Liver (tissue), 9 donors: ENCODE data around the gene OR2T29. TPM values are rescaled to one million over a fixed set of nuclear protein-coding genes. Genes with fewer than 3 reads are reported as not detected.

Source experiments
- DNase-seq: peaks from one replicate; pipeline ENCODE4 v3.0.0-alpha.2; 2017; ENCODE audit warnings: low spot score
- H3K27ac ChIP-seq, 2 donors: one replicate each; pipeline ENCODE4 v1.7.0; 2013; ENCODE audit warnings: inconsistent platforms in 2 of 2, low read length in 2 of 2, control low read depth in 1 of 2, low read depth in 1 of 2, mild to moderate bottlenecking in 1 of 2
- H3K27me3 ChIP-seq, 4 donors: one replicate each; pipeline versions ENCODE4 v1.6.1 to v1.7.0; 2013; ENCODE audit warnings: low read length in 3 of 4, inconsistent platforms in 1 of 4, mild to moderate bottlenecking in 1 of 4, moderate library complexity in 1 of 4; ENCODE audit not compliant: control insufficient read depth in 4 of 4, insufficient read depth in 4 of 4
- H3K36me3 ChIP-seq, 4 donors: one replicate each; pipeline versions ENCODE4 v1.6.1 to v1.7.0; 2013; ENCODE audit warnings: low read length in 3 of 4, mild to moderate bottlenecking in 3 of 4, low read depth in 1 of 4, moderate library complexity in 1 of 4; ENCODE audit not compliant: control insufficient read depth in 4 of 4, insufficient read depth in 3 of 4
- H3K4me1 ChIP-seq, 4 donors: one replicate each; pipeline versions ENCODE4 v1.6.1 to v1.7.0; 2013; ENCODE audit warnings: low read length in 3 of 4, mild to moderate bottlenecking in 3 of 4, moderate library complexity in 1 of 4; ENCODE audit not compliant: control insufficient read depth in 4 of 4, insufficient read depth in 4 of 4
- H3K4me3 ChIP-seq, 3 donors: one replicate each; pipeline versions ENCODE4 v1.6.1 to v1.7.0; 2013; ENCODE audit warnings: low read length in 3 of 3, control low read depth in 1 of 3, low read depth in 1 of 3, mild to moderate bottlenecking in 1 of 3
- H3K9ac ChIP-seq, 2 donors: one replicate each; pipeline ENCODE4 v1.7.0; 2013; ENCODE audit warnings: low read length in 2 of 2, mild to moderate bottlenecking in 2 of 2, moderate library complexity in 2 of 2, control low read depth in 1 of 2, low read depth in 1 of 2
- H3K9me3 ChIP-seq, 4 donors: one replicate each; pipeline versions ENCODE4 v1.6.1 to v1.7.0; 2013; ENCODE audit warnings: low read length in 3 of 4; ENCODE audit not compliant: control insufficient read depth in 4 of 4
- ATF3 ChIP-seq: IDR thresholded peaks from 2 replicates; pipeline ENCODE4 v1.6.1; 2016; ENCODE audit warnings: antibody characterized with exemption
- CTCF ChIP-seq: fragments of 150-350 bp; IDR thresholded peaks from 2 replicates; pipeline ENCODE4 v1.5.1; 2017; ENCODE audit warnings: improper control_type of control experiment, low read depth, low read length; ENCODE audit not compliant: missing input control
- FOXA1 ChIP-seq: IDR thresholded peaks from 2 replicates; pipeline ENCODE4 v1.6.1; 2016; ENCODE audit warnings: antibody characterized with exemption
- FOXA2 ChIP-seq: IDR thresholded peaks from 2 replicates; pipeline ENCODE4 v1.6.1; 2016; ENCODE audit warnings: antibody characterized with exemption
- HNF4G ChIP-seq: IDR thresholded peaks from 2 replicates; pipeline ENCODE4 v1.6.1; 2016; ENCODE audit warnings: antibody characterized with exemption
- JUND ChIP-seq, 2 donors: IDR thresholded peaks; 2 replicates each; pipeline ENCODE4 v1.6.1; 2016; ENCODE audit warnings: antibody characterized with exemption in 2 of 2
- MAX ChIP-seq: IDR thresholded peaks from 2 replicates; pipeline ENCODE4 v1.6.1; 2016; ENCODE audit warnings: antibody characterized with exemption
- NR2F2 ChIP-seq: IDR thresholded peaks from 2 replicates; pipeline ENCODE4 v1.6.1; 2016; ENCODE audit warnings: antibody characterized with exemption
- RAD21 ChIP-seq, 2 donors: IDR thresholded peaks; 2 replicates each; pipeline ENCODE4 v1.6.1; 2016; ENCODE audit warnings: antibody characterized with exemption in 2 of 2, mild to moderate bottlenecking in 2 of 2
- REST ChIP-seq: IDR thresholded peaks from 2 replicates; pipeline ENCODE4 v1.6.1; 2016; ENCODE audit warnings: antibody characterized with exemption, mild to moderate bottlenecking
- RXRA ChIP-seq, 2 donors: IDR thresholded peaks; 2 replicates each; pipeline ENCODE4 v1.6.1; 2017 to 2018; ENCODE audit warnings: antibody characterized with exemption in 2 of 2, mild to moderate bottlenecking in 1 of 2
- TAF1 ChIP-seq: conservative IDR thresholded peaks from 2 replicates; pipeline ENCODE4 v1.6.1; 2016; ENCODE audit warnings: antibody characterized with exemption, mild to moderate bottlenecking
- YY1 ChIP-seq: IDR thresholded peaks from 2 replicates; pipeline ENCODE4 v1.6.1; 2016; ENCODE audit warnings: antibody characterized with exemption, mild to moderate bottlenecking
- ZBTB33 ChIP-seq: IDR thresholded peaks from 2 replicates; pipeline ENCODE4 v1.6.1; 2016; ENCODE audit warnings: antibody characterized with exemption
- WGBS: extraction: QIAGEN DNeasy Blood & Tissue Kit; methylation state at CpG from one replicate; pipeline ENCODE4 v1.1.7; 2013; 5-methylcytosine and 5-hydroxymethylcytosine counted together
- polyA plus RNA-seq, 2 donors: library from polyadenylated mRNA; stranded (reverse) in 1 of 2; unstranded in 1 of 2; fragments of 200-250 nt in 1 of 2; fragments of >200 nt in 1 of 2; fragmentation: Nextera tagmentation in 1 of 2; extraction: Ambion mirVana in 1 of 2; gene quantifications; one replicate each; pipeline versions ENCODE4 v1.2.1 to v1.2.3, GENCODE V29; 2013 to 2015
- total RNA-seq, 2 donors: library from RNA; depleted of rRNA; stranded (reverse); fragments of >200 nt; gene quantifications; one replicate each; pipeline ENCODE4 v1.2.3, GENCODE V29; 2014
- donor health status: healthy.
- donor health status: healthy.
- donor health status: healthy.
- donor health status: healthy.
- donor health status: healthy.

Gene OR2T29
- total and polyA plus RNA-seq, 4 donors: not detected

- H3K27me3 ChIP-seq: peaks cover 0 to 2% (median 0%) of the 10 kb centered on the region in 4 donors
- H3K36me3 ChIP-seq: no peaks in the 10 kb centered on the region
- DNase-seq: no peak
- no peak overlapping the region for H3K4me3 ChIP-seq
- TF ChIP-seq FOXA1: no peak
- no peak for TF ChIP-seq JUND (IDR thresholded peaks at IDR 0.05)
- TF ChIP-seq HNF4G: no peak
- no peak for TF ChIP-seq RAD21 (IDR thresholded peaks at IDR 0.05)
- TF ChIP-seq NR2F2: no peak
- TF ChIP-seq YY1: no peak
- TF ChIP-seq TAF1: no peak
- TF ChIP-seq ATF3: no peak
- TF ChIP-seq REST: no peak
- TF ChIP-seq ZBTB33: no peak
- no peak for TF ChIP-seq CTCF
- no peak for TF ChIP-seq RXRA (IDR thresholded peaks at IDR 0.05)
- TF ChIP-seq FOXA2: no peak
- no peaks in the 10 kb centered on the region for H3K9me3 ChIP-seq
- no peak overlapping the region for H3K27ac ChIP-seq
- no peak overlapping the region for H3K9ac ChIP-seq
- no peaks in the 10 kb centered on the region for H3K4me1 ChIP-seq
- 33% methylated on average over 3 of the region's 3 CpGs for WGBS
Measured at GRCh38 chr1:248610301-248610700, 47.7 kb upstream of the OR2T29 start.

GRCh38 chr1:248599396-248599795 is 36.8 kb upstream of the OR2T29 start:
- H3K27ac ChIP-seq: no peak overlapping the region
- H3K9me3 ChIP-seq: peaks cover 0 to 3% (median 0%) of the 10 kb centered on the region in 4 donors
- no peak overlapping the region for H3K4me3 ChIP-seq
- WGBS: 68% methylated on average over 8 of the region's 8 CpGs
- H3K36me3 ChIP-seq: no peaks in the 10 kb centered on the region
- peaks cover 0 to 5% (median under 1%) of the 10 kb centered on the region in 4 donors for H3K27me3 ChIP-seq
- DNase-seq: no peak
- H3K4me1 ChIP-seq: no peaks in the 10 kb centered on the region
- TF ChIP-seq TAF1 (no peak), MAX (no peak), ATF3 (no peak), ZBTB33 (no peak), YY1 (no peak), RAD21 (IDR thresholded peaks at IDR 0.05) (no peak), CTCF (no peak)
- no peak overlapping the region for H3K9ac ChIP-seq
